DND-41 (cell line): Measurements from ENCODE around the gene DIO1.

ENCODE experiments used
- CTCF ChIP-seq: IDR thresholded peaks from 2 replicates; pipeline ENCODE4 v1.5.1; 2012; ENCODE audit warnings: borderline replicate concordance, low read length, moderate library complexity, mild to moderate bottlenecking; ENCODE audit not compliant: poor library complexity, severe bottlenecking; ENCODE audit errors: extremely low read depth
- EZH2 ChIP-seq: IDR thresholded peaks from 3 replicates; pipeline ENCODE4 v1.6.1; 2012; ENCODE audit warnings: borderline replicate concordance, low read depth, mild to moderate bottlenecking, moderate library complexity, low read length, inconsistent platforms; ENCODE audit not compliant: severe bottlenecking

GRCh38 chr1:53943490-53944043 is 49.6 kb downstream of the DIO1 start:
- TF ChIP-seq CTCF: no peak
- no peak for TF ChIP-seq EZH2
